ENCODE measurements around the gene TACR2. TPM values are rescaled to one million over a fixed set of nuclear protein-coding genes. Genes with fewer than 3 reads are reported as not detected.

TACR2 gene
- total RNA-seq, 1 experiment from 2014 or later: 0.21 TPM

DNA sequence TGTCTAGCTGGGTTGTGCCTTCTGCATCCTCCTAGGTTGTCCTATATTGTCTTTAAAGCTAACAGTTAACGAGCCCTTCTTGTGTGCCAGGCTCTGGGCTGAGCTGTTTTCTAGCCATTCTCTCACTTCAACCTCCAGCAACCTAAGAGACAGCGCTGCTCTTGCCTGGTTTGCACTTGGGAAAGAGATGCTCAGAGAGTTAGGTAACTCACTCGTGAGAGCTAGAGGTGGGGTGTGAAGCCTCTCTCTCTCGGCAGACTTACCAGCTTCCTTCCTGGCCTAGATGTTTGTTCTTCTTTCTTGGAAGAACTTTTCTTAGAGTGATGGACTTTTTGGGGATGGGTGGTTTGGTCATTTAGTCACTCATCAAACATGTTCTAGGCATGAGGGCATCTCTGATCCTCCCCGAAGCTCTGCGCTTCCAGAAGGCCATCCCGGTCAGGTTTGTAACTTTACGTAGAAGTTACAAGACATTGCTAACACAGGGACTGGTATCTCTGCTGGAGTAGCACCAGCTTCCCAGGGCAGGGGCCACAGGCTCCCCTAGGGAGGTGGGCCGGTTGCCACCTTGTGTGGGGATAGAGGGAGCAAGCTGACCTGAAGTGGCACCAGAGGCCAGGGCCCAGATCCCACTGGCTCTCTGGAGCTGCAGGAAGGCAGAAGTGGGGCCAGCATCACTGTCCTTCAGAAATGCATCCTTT, 48.9 kb upstream of the TACR2 start:
- no peak overlapping the region for H3K4me3 ChIP-seq (ENCODE audit: low read depth in 2 of 2, low read length in 2 of 2)
- ATAC-seq (peak; percentile 5; the same call in 1 of the 2 replicates), DNase-seq (ENCODE audit: low read depth, low spot score) (no peak)
- in situ Hi-C loops (cut with HindIII; ENCODE audit: low pct_unique_long_range_greater_than_20kb, low sequenced_read_pairs): no loop called here
- H3K4me1 ChIP-seq (ENCODE audit: control insufficient read depth, insufficient read depth, low read length): peaks cover 85% of the 10 kb centered on the region
- ChIA-PET CTCF (interaction anchor here (0.7 to 1.2 kb wide), 3 partner anchors 16 to 57 kb away, joined by 3 to 12 read pairs (median 3); no protein-coding TSS in a partner anchor), POLR2A (interaction anchor here (0.5 kb wide), 1 partner anchor 270 kb away, joined by 7 read pairs; no protein-coding TSS in a partner anchor)
- peak overlapping the region; percentile 68 for H3K27ac ChIP-seq (ENCODE audit: low read length)
- no TSS peak for BruUV-seq (replicated peaks)
- H3K27me3 ChIP-seq (ENCODE audit: control insufficient read depth, insufficient read depth, low read length): no peaks in the 10 kb centered on the region
- H3K9me3 ChIP-seq (ENCODE audit: control insufficient read depth, insufficient read depth, low read depth, low read length): no peaks in the 10 kb centered on the region
- intact Hi-C loops (cut with micrococcal nuclease; ENCODE audit: unreplicated experiment): no loop called here
- H3K36me3 ChIP-seq (ENCODE audit: control insufficient read depth, insufficient read depth, low read length): no peaks in the 10 kb centered on the region
- TF ChIP-seq POLR2AphosphoS5 (IDR thresholded peaks at IDR 0.05; ENCODE audit: low read depth, low read length) (no peak), TCF7L2 (IDR thresholded peaks at IDR 0.05; ENCODE audit: low read depth, low read length) (no peak), SIN3A (IDR thresholded peaks at IDR 0.05; ENCODE audit: borderline replicate concordance, insufficient read depth, low read depth, low read length) (no peak)
- TF ChIP-seq, protein P1, sequence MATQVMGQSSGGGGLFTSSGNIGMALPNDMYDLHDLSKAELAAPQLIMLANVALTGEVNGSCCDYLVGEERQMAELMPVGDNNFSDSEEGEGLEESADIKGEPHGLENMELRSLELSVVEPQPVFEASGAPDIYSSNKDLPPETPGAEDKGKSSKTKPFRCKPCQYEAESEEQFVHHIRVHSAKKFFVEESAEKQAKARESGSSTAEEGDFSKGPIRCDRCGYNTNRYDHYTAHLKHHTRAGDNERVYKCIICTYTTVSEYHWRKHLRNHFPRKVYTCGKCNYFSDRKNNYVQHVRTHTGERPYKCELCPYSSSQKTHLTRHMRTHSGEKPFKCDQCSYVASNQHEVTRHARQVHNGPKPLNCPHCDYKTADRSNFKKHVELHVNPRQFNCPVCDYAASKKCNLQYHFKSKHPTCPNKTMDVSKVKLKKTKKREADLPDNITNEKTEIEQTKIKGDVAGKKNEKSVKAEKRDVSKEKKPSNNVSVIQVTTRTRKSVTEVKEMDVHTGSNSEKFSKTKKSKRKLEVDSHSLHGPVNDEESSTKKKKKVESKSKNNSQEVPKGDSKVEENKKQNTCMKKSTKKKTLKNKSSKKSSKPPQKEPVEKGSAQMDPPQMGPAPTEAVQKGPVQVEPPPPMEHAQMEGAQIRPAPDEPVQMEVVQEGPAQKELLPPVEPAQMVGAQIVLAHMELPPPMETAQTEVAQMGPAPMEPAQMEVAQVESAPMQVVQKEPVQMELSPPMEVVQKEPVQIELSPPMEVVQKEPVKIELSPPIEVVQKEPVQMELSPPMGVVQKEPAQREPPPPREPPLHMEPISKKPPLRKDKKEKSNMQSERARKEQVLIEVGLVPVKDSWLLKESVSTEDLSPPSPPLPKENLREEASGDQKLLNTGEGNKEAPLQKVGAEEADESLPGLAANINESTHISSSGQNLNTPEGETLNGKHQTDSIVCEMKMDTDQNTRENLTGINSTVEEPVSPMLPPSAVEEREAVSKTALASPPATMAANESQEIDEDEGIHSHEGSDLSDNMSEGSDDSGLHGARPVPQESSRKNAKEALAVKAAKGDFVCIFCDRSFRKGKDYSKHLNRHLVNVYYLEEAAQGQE (IDR thresholded peaks at IDR 0.05; ENCODE audit: insufficient read depth in 1 of 2, low read depth in 2 of 2, low read length in 1 of 2): no peak
- TF ChIP-seq, protein P2, sequence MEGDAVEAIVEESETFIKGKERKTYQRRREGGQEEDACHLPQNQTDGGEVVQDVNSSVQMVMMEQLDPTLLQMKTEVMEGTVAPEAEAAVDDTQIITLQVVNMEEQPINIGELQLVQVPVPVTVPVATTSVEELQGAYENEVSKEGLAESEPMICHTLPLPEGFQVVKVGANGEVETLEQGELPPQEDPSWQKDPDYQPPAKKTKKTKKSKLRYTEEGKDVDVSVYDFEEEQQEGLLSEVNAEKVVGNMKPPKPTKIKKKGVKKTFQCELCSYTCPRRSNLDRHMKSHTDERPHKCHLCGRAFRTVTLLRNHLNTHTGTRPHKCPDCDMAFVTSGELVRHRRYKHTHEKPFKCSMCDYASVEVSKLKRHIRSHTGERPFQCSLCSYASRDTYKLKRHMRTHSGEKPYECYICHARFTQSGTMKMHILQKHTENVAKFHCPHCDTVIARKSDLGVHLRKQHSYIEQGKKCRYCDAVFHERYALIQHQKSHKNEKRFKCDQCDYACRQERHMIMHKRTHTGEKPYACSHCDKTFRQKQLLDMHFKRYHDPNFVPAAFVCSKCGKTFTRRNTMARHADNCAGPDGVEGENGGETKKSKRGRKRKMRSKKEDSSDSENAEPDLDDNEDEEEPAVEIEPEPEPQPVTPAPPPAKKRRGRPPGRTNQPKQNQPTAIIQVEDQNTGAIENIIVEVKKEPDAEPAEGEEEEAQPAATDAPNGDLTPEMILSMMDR (IDR thresholded peaks at IDR 0.05): no peak

DNA sequence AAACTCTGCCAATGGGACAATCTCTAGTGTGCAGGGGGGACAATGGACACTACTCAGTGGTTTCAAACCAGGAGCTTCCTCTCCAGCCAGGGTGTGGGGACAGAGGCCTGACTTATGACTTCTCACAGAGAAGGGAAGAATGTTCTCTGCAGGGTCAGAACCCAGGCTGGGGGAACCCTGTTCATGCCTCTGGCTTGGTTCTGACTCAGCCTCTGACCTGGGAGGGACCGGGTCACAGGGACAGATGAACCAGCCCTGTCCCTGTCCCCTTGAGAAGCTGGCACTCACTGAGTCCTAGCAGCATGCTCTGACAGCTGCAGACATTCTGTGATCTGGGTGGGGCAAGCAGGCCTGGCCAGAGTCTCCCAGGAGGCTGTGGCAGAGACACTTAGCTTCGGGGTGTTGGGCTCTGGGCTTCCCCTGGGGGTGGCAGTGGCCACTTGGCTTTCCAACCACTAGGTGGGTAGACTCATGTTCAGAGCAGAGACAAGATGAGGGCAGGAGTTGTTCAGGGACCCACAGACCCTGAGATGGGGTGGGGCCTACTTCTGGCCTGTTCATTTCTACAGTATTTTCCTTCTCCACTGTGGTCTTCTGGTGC, 48.2 kb upstream of the TACR2 start:
- H3K4me1 ChIP-seq (ENCODE audit: control insufficient read depth, insufficient read depth, low read length): peaks cover 92% of the 10 kb centered on the region
- ATAC-seq (peak; percentile 51), DNase-seq (ENCODE audit: low read depth, low spot score) (no peak)
- no peaks in the 10 kb centered on the region for H3K36me3 ChIP-seq (ENCODE audit: control insufficient read depth, insufficient read depth, low read length)
- no peak for TF ChIP-seq TCF7L2 (IDR thresholded peaks at IDR 0.05; ENCODE audit: low read depth, low read length)
- TF ChIP-seq SIN3A (IDR thresholded peaks at IDR 0.05; ENCODE audit: borderline replicate concordance, insufficient read depth, low read depth, low read length): 0 out of 2 replicates have a peak, but pooled peaks have one; percentile 3
- in situ Hi-C loops (cut with HindIII; ENCODE audit: low pct_unique_long_range_greater_than_20kb, low sequenced_read_pairs) (no loop called here), intact Hi-C loops (cut with micrococcal nuclease; ENCODE audit: unreplicated experiment) (no loop called here)
- H3K27ac ChIP-seq (ENCODE audit: low read length): peak overlapping the region; percentile 68
- BruUV-seq (replicated peaks): no TSS peak
- no peak overlapping the region for H3K4me3 ChIP-seq (ENCODE audit: low read depth in 2 of 2, low read length in 2 of 2)
- no peaks in the 10 kb centered on the region for H3K9me3 ChIP-seq (ENCODE audit: control insufficient read depth, insufficient read depth, low read depth, low read length)
- ChIA-PET CTCF (interaction anchor here (0.5 to 1.2 kb wide), 4 partner anchors 15 to 245 kb away, joined by 3 to 12 read pairs (median 3); no protein-coding TSS in a partner anchor), POLR2A (interaction anchor here (0.5 to 0.7 kb wide), 2 partner anchors 90 to 269 kb away, joined by 4 to 7 read pairs; no protein-coding TSS in a partner anchor)
- no peaks in the 10 kb centered on the region for H3K27me3 ChIP-seq (ENCODE audit: control insufficient read depth, insufficient read depth, low read length)

All from Panc1 (cell line).